GM18870 (cell line): ENCODE data around the gene FOXP1.
"Not testable (repeated sequence)": the region's sequence is repeated elsewhere in the genome, so short reads cannot be mapped to it uniquely, and the experiment has no call there.

Experiments
- ATAC-seq: cut with Tn5 transposase; IDR thresholded peaks from one replicate; pipeline ENCODE4 v1.9.1; 2021; ENCODE audit warnings: moderate library complexity; ENCODE audit not compliant: unreplicated experiment

Gene FOXP1

DNA sequence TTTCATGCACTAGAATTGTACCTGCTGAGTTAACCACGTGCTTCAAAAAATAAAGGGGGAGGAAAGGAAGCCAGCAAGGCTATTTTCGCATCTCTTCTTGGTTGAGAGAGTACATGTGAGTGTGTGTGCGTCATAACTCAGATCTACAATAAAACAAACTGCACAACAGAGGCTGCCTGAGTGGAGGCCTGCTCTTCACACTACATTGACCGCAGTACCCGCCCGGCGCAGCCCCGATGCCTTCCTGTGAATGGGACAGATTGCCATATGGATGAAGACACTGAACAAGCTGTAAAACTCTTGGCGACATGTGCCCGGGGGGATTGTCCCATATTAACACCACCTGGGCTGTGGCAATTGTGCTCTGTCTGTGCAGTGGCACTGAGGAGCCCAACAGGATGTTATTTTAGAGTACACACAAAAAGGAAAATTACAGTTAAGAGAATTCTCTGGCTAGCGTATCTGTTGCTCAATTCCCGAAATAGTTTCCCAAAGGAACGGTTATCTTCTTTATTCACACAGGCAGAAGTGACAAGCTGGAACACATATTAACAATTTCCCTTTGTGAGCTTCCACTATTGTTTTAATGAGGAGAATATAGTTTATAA lies 551.5 kb downstream of the FOXP1 start:
- ATAC-seq, result no peak

DNA sequence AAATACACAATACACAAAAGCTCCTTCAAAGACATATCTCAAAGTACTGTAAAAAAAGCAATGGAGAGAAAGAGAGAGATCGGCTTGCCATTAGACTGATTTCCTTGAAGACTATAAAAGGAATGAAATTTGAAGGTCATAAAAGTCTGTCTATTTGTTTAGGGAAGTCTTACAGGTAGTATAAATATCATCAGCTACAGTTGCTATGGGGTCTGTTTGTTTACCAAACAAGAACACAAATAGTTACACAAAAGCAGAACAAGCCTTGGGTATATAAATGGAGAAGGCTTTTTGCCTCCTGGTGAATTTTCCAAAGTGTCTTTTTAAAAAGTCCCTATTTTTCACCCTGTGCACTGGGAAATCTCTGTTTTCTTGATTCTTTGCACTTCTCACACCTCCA lies 552.3 kb downstream of the FOXP1 start:
- no peak for ATAC-seq

DNA sequence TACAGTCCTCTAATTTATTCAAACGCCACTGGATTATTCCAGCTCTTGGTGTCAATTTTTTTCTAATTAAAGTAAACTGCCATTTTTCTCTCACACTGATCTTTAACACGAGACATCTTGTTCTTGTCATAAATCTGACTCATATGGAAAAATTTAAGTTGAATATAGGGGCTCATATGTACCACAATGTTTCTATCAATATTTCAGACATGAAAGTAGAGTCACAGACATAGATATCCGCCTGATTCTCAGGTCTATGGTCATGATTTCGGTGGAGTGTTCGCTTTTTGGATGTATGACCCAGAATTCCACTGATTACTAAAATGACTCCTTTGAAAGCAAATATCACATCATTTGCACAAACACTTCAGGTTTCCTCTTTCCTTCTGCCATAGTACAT lies 552.8 kb downstream of the FOXP1 start:
- ATAC-seq, result no peak

DNA sequence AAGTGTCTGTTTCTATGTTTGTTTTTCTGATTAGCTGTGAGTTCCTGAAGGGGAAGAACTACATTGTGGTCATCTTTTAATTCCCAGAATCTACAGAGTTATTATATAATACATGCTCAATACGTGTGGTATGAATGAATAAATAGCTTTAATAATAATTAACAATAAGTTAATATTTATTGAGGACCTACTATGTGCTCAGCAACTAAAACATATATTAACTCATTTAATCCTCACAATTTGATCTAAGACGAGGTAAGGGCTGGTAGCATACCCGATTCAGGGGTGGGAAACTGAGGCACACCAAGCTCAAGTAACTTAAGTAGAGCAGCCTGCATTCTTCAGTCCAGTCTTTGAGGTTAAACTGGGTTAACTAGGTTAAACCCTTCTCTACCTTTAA lies 553.8 kb downstream of the FOXP1 start:
- no peak for ATAC-seq

DNA sequence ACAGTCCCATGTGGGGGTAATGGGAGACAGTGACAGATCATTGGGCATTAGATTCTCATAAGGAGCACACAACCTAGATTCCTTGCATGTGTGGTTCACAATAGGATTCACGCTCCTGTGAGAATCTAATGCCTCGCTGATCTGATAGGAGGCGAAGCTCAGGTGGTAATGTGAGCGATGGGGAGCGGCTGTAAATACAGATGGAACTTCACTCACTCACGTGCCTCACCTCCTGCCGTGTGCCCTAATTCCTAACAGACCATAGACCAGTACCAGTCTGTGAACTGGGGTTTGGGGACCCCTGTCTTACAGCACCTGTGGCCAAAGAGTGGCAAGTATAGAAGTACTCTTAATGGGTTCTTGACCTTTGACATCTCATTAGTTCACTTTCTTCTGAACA lies 554.7 kb downstream of the FOXP1 start:
- no peak for ATAC-seq

DNA sequence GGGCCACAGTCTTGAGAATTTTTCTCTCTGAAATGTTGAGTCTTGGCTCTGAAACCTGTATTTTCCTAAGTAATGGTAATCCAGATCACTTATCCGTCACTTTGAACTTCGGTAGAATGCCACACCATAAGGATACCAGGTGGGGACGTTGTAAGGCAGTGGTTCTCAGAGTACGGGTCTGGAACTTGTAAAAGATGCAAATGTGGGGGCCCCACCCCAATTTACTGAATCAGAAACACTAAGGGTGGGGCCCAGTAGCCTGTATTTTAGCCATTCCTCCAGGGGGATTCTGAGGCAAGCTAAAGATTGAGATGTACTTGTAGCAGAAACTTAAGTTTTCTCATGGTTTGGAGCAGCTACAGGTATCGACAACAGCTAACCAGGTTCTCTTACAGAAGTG lies 555.3 kb downstream of the FOXP1 start:
- ATAC-seq, result no peak

DNA sequence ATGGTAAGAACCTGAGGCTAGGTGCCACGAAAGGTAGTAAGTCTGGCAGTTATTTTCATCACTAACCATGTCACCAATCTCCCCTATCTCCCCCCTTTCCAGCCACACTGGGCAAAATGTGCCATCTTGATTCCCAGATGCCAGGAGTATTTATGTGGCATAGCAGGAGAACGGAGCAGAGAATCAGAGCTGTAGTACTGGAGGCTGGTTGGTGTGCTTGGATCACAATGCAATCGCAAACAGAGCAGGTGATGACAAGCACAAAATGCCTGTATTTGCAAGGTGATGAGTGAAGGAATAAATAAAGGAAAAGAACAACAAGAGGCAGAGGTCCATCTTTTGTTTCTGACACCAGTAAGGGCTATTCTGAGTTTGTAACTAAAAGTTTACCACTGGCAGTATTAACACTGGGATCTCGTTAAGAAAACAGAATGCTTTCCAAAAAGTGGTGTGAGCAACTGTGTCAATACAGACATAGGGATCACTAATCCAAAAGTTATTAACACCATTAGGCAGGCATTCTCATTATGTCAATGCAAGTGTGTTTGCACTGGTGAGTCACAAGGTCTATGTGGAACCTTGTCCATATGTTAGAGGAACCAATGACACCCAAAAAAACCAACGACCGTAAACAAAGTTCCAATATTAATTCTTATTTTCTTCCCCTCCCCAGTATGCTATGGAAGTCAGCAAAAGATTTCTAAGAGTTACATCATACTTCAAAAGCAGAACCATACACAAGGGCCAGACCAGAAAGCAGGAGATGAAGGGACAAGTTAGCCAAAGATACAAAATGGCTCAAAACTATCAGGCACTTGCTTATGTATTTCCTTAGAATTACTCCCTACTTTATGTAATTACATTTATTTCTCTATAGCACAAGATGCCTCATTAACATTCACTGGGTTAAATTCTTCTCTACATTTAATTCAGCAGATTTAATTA lies 556.6 kb downstream of the FOXP1 start:
- ATAC-seq, result no peak

DNA sequence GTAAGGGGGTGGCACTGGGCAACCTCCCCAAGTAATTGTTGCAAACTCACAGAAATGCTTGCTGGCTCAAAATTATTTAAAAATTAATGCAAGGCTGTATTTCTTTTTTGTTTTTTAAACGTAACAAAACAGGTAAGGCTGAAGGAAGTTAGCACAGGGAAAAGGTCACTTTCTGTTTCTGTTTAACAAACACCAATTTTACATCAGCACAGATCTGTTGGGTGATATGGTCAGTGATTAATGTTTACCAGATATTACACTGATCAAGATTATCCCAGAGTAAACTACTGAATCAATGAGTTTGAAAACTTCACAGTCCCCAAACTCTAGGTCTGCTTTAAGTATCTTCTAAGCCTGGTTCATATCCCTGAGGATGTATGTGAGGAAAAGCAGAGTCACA lies 558.0 kb downstream of the FOXP1 start:
- ATAC-seq, result no peak

DNA sequence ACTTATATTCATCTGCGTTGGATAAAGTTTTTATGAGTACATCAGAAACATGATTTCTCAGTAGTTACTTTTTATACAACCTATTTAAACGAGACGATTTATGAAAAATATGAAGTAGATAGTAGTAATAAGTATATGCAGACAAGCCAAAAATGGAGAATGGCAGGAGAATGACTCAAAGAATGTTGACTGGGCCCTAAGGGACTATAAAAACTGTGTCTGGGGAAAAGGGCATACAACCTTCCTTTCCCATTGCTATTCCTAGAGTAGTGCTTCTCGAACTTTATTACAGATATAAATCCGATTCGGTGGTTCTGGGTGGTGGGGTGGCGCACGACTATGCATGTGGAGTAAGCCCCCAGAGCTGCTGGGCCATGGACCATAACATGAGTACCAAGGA lies 558.5 kb downstream of the FOXP1 start:
- no peak for ATAC-seq

DNA sequence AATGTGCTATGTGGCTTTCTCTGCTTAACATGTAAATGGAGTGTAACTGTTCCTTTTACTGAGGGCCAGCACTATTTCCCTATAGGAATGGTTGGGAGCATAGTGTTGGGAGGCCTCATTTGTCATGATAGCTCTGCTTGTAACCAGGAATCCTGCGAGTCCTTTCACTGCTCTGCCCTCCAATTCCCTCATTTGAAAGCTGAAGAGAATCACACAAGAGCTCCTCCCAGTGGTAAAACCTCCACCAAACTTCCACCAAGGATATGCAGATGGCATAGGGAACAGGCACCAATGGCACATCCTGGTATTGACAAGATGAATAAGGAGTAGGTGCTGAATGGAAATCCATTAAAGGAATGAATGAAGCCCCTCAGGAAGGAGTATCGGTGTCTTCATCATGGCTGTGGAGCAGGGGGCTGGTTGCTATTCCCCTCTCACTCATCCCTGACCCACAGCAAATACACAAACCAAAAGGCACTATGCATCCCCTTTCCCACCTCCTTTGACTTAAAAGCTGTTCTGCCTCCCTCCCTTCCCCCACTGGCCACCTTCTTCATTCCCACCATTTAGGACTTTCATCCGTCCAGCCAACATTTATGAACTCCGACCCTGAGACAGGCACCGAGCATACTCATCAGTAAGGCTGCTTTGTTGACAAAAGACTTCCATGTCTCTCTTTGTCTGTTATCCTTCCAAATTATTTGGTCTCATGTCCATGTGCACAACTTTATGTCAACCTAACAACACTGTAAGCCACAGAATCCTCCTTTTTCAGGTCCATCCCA lies 560.8 kb downstream of the FOXP1 start:
- ATAC-seq, result no peak

DNA sequence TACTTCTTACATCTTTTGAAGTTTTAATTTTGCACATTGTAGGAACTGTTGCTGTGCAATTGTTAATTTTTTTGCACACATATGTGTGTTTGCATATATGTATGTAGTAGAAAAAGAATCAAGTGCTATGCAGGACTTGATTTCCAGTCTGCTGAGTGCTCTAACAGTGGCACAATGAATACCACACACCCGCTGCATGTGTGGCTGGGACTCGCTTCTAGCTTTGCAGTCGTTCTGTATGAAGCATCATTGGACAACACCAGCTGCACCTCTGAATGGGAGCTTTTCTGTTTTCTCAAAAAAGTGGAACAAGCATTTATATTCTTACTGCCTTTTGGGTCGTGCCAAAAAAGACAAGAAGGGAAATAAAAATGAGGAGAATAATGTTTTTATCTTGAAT lies 564.7 kb downstream of the FOXP1 start:
- no peak for ATAC-seq

DNA sequence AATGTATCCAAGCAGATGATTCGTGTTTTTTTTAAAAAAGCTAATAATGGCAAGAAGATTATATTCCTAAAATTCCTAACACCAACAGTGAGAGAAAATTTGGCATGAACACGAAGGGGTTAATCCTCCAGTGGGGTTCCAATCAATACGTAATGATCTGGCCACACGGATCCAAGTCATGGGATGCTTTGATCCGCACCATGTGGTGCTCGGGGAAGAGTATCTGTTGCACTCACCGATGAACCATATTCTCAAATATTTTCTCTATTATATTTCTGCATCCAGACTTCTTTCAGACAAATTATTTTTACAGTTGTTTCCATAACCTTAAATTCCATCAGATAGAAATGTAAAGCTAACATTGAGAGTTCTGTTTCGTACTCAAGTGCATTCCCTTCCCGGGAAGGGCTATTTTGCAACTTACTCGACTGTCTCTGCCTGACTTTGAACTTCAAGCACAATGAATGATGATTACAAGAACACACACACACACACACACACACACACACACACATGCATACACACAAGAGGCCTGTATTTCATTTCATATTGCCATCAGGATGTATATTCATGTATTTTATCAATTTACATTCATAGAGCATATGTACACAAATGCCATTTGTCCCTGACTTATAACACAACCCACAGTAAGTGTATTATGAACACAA lies 567.2 kb downstream of the FOXP1 start:
- no peak for ATAC-seq

DNA sequence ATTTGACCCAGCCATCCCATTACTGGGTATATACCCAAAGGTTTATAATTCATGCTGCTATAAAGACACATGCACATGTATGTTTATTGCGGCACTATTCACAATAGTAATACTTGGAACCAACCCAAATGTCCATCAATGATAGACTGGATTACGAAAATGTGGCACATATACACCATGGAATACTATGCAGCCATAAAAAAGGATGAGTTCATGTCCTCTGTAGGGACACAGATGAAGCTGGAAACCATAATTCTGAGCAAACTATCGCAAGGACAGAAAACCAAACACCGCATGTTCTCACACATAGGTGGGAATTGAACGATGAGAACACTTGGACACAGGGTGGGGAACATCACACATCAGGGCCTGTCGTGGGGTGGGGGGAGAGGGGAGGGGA lies 568.9 kb downstream of the FOXP1 start:
- not testable (repeated sequence) for ATAC-seq

DNA sequence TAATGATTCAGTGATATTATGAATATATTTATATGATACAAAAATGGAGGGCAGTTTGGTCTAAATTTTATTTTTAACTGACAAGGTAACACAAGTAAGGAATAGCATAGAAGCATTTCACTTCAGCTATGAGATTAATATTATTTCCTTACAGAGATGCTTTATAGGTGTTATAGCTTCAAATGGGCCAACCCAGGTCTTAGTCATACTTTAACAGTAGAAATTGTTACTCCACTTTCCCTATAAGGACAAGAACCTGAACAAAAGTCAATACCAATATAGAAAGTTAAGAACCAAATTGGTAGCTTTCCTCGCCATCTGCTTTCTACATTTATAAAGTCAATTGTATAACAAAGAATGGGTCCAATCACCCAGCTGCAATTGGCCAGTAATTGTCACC lies 570.6 kb downstream of the FOXP1 start:
- no peak for ATAC-seq

DNA sequence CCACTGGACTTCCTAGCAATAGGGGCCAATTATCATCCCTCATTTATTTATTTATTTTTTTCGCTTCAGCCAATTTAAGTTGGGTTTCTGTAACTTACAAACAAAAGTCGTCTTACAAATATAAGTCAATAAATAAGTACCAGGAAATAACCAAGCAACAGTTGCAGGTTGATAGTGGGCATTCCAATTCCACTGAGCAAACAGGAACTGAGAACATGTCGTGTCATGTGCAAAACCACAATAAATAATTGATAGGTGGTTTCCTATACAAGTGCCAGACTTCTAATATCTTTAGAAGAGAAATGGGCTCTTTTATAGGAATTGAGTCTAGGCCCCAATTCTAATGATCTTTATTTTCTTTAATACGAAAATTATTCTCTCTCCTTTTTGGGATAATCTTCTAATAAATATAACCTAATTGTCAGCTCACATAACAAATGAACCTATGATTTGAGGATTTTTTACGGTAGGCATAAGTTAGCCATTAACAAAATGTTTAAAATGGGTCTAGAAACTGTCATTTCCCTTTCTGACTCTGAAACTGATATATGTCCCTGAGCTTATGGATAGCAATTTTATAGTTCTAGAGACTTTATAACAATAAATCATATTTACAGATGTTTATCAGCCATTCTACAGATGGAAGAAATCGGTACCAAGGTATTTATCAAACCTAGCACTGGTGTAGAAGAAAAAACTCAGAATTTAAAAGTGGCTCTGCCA lies 571.8 kb downstream of the FOXP1 start:
- peak; percentile 80 for ATAC-seq

DNA sequence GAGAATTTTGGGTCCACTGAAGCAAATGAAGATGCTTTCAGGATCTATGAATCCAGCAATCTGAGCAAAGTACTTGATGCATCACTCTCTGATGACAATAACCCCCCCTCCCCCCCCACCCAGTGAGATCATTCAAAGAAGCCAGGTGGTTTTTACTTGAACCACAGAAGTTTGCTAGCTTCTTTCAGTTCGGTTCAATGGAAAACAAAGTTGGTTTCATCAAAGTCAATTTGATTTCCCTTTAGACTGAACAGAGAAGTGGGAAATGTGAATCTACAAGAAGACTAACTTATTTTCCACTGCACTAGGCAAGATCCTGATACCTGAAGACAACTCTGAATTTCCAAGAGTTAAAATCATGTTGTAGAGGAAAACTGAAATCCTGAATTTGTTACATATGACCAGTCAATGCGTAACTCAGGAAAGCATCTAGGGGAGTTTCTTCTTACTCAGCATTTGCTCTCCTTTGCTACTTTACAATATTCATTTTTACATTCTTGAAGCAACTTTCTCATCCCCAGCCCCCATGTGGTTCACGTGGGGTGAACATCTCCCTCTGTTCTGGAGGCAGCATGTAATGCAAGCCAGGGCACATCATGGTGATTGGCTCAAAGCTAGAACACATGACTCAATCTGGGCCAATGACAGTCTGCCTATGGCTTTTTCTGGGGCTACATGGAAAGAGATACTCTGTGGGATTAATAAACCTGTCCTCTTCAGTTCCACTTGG lies 572.6 kb downstream of the FOXP1 start:
- ATAC-seq, result peak; percentile 52

DNA sequence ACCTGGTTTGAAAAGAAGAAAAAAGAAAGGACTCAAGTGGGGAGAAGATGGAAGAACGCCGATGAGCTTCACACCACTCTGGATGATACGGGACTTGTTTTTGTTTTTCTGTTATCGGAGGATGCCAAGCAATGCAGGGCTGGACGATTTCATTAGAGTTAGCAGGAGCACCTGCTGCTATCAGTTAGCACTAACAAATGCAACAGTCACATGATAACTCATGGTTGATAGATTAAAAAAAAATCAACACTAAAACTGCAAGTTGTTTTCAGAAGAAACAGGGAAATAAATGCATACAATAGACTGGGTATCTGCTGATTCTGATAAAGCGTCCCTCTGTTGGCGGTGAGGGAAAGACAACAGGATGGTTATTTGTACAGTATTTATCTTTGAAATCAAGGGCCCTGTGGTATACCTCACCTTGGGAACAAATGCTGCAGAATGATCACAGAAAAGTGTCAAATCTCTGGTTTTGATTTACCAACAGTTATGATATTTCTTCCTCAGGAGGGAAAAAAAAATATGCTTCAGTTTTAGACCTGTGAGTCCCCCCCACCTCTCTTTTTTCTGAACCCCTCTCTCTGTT lies 575.1 kb downstream of the FOXP1 start:
- no peak for ATAC-seq

DNA sequence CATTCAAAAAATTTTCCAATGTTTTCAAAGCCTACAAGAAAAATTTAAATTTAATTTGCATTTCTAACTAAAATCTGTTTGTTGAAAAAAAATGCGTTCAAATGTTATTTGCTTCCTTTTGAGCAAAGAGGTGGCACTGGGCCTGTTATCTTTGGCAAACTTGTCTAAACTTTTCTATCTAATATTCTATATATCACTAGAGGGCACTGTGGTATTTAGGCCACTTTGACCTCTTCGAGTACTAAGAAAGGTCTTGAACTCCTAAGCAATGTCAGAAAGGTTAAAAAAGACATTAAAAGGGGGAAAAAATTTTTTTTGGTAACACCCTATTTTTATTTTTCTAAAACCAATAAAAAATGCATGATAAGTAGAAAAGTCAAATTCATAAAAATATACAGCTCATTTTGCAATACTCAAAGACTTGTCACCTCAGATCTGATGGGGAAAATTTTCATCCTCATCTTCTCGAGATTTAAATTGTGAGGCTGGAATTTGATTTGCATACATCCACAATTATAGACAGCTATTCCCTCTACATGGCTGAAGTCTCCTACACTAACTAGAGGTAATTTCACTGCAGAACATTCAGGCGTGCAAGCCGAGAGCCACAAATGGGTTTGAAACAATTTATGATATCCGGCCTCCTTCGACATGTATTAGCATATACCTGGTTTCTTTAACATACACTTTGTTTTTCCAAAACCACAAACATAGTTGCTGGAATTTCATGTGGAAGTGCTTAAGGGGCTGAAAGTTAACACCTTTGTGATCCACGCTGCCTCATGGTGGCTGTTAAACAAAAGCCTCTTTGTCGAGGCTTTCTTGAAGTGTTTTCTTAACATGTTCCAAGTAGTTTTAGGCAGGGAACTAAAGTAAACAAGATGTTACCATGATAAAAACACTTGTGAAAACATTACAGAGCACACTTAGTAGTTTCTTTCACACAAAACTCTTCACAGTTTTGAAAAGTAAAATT lies 576.4 kb downstream of the FOXP1 start:
- no peak for ATAC-seq
